Astrocyte (in vitro differentiated cells and primary cell): ENCODE data around the gene CDC42EP4. TPM values are rescaled to one million over a fixed set of nuclear protein-coding genes. Genes with fewer than 3 reads are reported as not detected.
A peak's percentile ranks its signal among the peaks of the same experiment; 100 is the strongest.

Experiments used
- DNase-seq: peaks from one replicate; pipeline ENCODE4 v3.0.0-alpha.2; 2010; ENCODE audit warnings: low read depth
- FAIRE-seq: peaks from 2 replicates; lab custom pipeline; 2011; peaks lifted over from hg19 to GRCh38; lab: Jason Lieb, UNC
- H2AFZ ChIP-seq: 2 replicates; pipeline ENCODE4 v1.6.0; 2012; ENCODE audit warnings: low read depth, low read length, inconsistent platforms
- H3K27ac ChIP-seq: 2 replicates; pipeline ENCODE4 v1.5.1; 2011; ENCODE audit warnings: low read depth, low read length, inconsistent platforms
- H3K27me3 ChIP-seq: 2 replicates; pipeline ENCODE4 v1.6.0; 2011; ENCODE audit warnings: low read length, inconsistent platforms; ENCODE audit not compliant: insufficient read depth
- H3K36me3 ChIP-seq: 2 replicates; pipeline ENCODE4 v1.5.1; 2011; ENCODE audit warnings: low read length, inconsistent platforms; ENCODE audit not compliant: insufficient read depth
- H3K4me1 ChIP-seq: 2 replicates; pipeline ENCODE4 v1.5.1; 2011; ENCODE audit warnings: low read length, inconsistent platforms; ENCODE audit not compliant: insufficient read depth
- H3K4me2 ChIP-seq: 2 replicates; pipeline ENCODE4 v1.6.0; 2012; ENCODE audit warnings: low read length, inconsistent platforms
- H3K4me3 ChIP-seq: 2 replicates; pipeline ENCODE4 v1.5.1; 2011; ENCODE audit warnings: low read depth, mild to moderate bottlenecking, low read length, inconsistent platforms; ENCODE audit not compliant: insufficient read depth
- H3K79me2 ChIP-seq: 2 replicates; pipeline ENCODE4 v1.6.0; 2012; ENCODE audit warnings: mild to moderate bottlenecking, low read length, inconsistent platforms; ENCODE audit not compliant: insufficient read depth
- H3K9ac ChIP-seq: 2 replicates; pipeline ENCODE4 v1.6.0; 2012; ENCODE audit warnings: mild to moderate bottlenecking, low read length, inconsistent platforms
- H3K9me3 ChIP-seq: 2 replicates; pipeline ENCODE4 v1.5.1; 2012; ENCODE audit warnings: low read depth, mild to moderate bottlenecking, low read length, inconsistent platforms; ENCODE audit not compliant: insufficient read depth
- H4K20me1 ChIP-seq: 2 replicates; pipeline ENCODE4 v1.6.0; 2012; ENCODE audit warnings: low read length, inconsistent platforms; ENCODE audit not compliant: insufficient read depth
- H3K27ac Mint-ChIP-seq: one replicate; pipeline ENCODE4 v1.8.0; 2021; ENCODE audit warnings: mild to moderate bottlenecking, mixed read lengths; ENCODE audit not compliant: unreplicated experiment
- H3K27me3 Mint-ChIP-seq: one replicate; pipeline ENCODE4 v1.8.0; 2021; ENCODE audit warnings: low read depth, mixed read lengths; ENCODE audit not compliant: unreplicated experiment
- H3K36me3 Mint-ChIP-seq: one replicate; pipeline ENCODE4 v1.8.0; 2021; ENCODE audit warnings: low read depth, mixed read lengths; ENCODE audit not compliant: unreplicated experiment
- H3K4me1 Mint-ChIP-seq: one replicate; pipeline ENCODE4 v1.8.0; 2021; ENCODE audit warnings: low read depth, mixed read lengths; ENCODE audit not compliant: unreplicated experiment
- H3K4me3 Mint-ChIP-seq: one replicate; pipeline ENCODE4 v1.8.0; 2021; ENCODE audit warnings: mild to moderate bottlenecking, moderate library complexity, mixed read lengths; ENCODE audit not compliant: unreplicated experiment
- H3K9me3 Mint-ChIP-seq: one replicate; pipeline ENCODE4 v1.8.0; 2021; ENCODE audit warnings: mild to moderate bottlenecking, mixed read lengths; ENCODE audit not compliant: unreplicated experiment
- EZH2 ChIP-seq: IDR thresholded peaks from 2 replicates; pipeline ENCODE4 v1.6.1; 2012; ENCODE audit warnings: mild to moderate bottlenecking, low read length, inconsistent platforms; ENCODE audit not compliant: insufficient read depth
- total RNA-seq: library from RNA; stranded (reverse); gene quantifications from 2 replicates; pipeline ENCODE4 v1.2.1, GENCODE V29; 2021
- TF ChIP-seq, protein P1 (sequence below): IDR thresholded peaks from 2 replicates; pipeline ENCODE4 v1.5.1; 2011; ENCODE audit warnings: low read depth, mild to moderate bottlenecking, inconsistent platforms, low read length, moderate library complexity; ENCODE audit not compliant: insufficient read depth

CDC42EP4 gene
- total RNA-seq, 1 donor from 2014 or later, result 15.8 TPM

DNA sequence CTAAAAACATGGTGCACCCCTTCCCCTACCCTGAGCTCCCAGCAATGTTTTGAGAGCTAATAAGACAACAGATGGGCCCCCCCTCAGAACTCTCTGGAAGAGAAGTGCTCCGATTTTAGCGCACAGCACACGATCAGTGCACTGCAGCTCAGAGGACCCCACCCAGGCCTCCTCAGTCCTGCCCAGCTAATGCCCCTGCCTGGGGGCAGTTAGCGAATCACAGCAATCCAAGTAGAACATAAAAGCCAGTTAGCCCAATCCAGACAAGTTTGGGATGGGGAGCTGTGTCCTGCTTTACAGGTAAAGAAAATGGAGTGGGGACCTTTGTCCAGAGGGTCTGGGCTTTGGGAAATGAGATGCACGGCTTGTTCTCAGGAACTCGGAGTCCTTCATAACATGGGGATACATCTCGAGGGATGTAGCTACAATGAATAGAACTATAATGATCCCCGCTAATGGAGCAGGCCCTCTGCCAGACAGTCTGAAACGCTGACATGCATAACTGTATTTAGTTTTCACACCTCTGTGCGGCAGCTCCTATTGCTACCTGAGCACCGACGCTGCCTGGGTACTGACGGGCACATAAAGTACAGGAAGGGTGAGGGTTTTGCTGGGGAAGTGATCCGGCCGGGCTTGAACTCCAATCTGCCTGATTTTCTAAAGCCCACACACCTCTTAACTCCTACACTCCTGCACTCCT, 29.7 kb upstream of the CDC42EP4 start:
- Mint-ChIP-seq H3K27me3 (peaks cover 7% of the 10 kb centered on the region), H3K4me1 (peaks cover 27% of the 10 kb centered on the region), H3K4me3 (no peak overlapping the region), H3K36me3 (no peaks in the 10 kb centered on the region), H3K27ac (peak overlapping the region; percentile 41), H3K9me3 (no peaks in the 10 kb centered on the region)
- Histone ChIP-seq H3K4me3 (no peak overlapping the region), H3K9me3 (no peaks in the 10 kb centered on the region), H3K9ac (peak overlapping the region; percentile 75), H3K27me3 (no peaks in the 10 kb centered on the region), H3K79me2 (no peaks in the 10 kb centered on the region), H3K36me3 (no peaks in the 10 kb centered on the region), H2AFZ (no peak overlapping the region), H4K20me1 (no peaks in the 10 kb centered on the region), H3K27ac (peak overlapping the region; percentile 46), H3K4me2 (peak overlapping the region; percentile 82), H3K4me1 (peaks cover 51% of the 10 kb centered on the region)
- FAIRE-seq, result no peak
- TF ChIP-seq, protein P1, sequence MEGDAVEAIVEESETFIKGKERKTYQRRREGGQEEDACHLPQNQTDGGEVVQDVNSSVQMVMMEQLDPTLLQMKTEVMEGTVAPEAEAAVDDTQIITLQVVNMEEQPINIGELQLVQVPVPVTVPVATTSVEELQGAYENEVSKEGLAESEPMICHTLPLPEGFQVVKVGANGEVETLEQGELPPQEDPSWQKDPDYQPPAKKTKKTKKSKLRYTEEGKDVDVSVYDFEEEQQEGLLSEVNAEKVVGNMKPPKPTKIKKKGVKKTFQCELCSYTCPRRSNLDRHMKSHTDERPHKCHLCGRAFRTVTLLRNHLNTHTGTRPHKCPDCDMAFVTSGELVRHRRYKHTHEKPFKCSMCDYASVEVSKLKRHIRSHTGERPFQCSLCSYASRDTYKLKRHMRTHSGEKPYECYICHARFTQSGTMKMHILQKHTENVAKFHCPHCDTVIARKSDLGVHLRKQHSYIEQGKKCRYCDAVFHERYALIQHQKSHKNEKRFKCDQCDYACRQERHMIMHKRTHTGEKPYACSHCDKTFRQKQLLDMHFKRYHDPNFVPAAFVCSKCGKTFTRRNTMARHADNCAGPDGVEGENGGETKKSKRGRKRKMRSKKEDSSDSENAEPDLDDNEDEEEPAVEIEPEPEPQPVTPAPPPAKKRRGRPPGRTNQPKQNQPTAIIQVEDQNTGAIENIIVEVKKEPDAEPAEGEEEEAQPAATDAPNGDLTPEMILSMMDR, result no peak
- TF ChIP-seq EZH2, result no peak
- DNase-seq, result no peak

DNA sequence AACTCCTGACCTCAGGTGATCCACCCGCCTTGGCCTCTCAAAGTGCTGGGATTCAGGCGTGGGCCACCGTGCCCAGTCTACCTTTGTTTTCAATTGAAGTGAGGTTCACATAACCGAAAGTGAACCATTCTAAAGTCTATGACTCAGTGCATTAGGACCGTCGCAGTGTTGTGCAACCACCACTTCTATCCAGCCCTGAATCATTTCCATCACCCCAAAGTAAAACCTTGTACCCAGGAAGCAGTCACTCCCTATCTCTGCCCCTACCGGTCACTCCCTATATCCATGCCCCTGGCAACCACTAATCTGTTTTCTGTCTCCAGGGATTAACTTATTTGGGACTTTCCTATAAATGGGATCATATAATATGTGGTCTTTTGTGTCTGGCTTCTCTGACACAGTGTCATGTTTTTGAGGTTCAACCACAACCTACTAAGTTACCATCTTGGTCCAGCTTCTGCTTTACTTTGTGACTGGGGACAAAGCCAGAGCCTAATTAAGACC, 28.3 kb upstream of the CDC42EP4 start:
- H3K4me1 Mint-ChIP-seq, result peaks cover 27% of the 10 kb centered on the region
- H3K27me3 Mint-ChIP-seq, result peaks cover 7% of the 10 kb centered on the region
- Histone ChIP-seq H3K4me1 (peaks cover 51% of the 10 kb centered on the region), H2AFZ (peak overlapping the region; percentile 8), H3K79me2 (no peaks in the 10 kb centered on the region), H3K4me2 (peak overlapping the region; percentile 66), H3K9ac (peak overlapping the region; percentile 40), H3K9me3 (no peaks in the 10 kb centered on the region), H4K20me1 (no peaks in the 10 kb centered on the region), H3K4me3 (no peak overlapping the region), H3K27me3 (no peaks in the 10 kb centered on the region), H3K27ac (peak overlapping the region; percentile 77), H3K36me3 (no peaks in the 10 kb centered on the region)
- no peaks in the 10 kb centered on the region for H3K9me3 Mint-ChIP-seq
- TF ChIP-seq, protein P1, result peak; percentile 54
- no peak for TF ChIP-seq EZH2
- FAIRE-seq (peak; percentile 93), DNase-seq (peak; percentile 89)
- no peak overlapping the region for H3K27ac Mint-ChIP-seq
- no peak overlapping the region for H3K4me3 Mint-ChIP-seq
- no peaks in the 10 kb centered on the region for H3K36me3 Mint-ChIP-seq

DNA sequence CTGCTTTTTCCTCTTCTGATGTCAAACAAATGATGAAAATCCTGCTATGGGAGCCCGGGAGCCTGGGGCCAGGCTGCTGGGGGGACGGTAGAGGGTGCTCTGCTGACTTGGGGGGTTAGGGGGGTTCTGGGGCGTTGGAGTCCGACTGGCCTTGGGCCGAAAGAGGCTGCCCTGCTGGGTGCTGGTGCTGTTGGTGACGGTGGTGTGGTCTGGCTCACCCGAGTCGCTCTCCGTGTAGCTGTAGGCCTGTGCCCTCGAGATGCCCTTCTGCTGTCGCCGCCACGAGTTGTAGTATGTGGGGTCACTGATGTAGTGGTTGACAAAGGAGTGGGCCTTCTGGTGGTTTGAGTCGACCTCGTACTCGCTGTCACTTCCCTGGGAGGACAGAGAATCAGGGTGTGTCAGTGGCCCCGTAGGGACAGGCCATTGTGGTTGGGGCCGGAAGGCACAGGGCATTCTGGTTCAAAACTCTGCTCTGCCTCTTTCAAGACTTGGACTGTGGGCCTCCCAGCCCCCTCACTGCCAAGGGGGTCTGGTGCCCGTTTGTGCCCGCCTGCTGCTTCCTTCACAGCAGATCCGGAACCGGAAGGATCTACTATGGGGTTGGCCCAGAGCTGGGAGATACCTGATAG, 26.9 kb upstream of the CDC42EP4 start:
- no peak overlapping the region for H3K4me3 Mint-ChIP-seq
- H3K27ac ChIP-seq, result no peak overlapping the region
- no peak overlapping the region for H3K27ac Mint-ChIP-seq
- peak overlapping the region; percentile 57 for H3K4me2 ChIP-seq
- H3K9me3 Mint-ChIP-seq, result no peaks in the 10 kb centered on the region
- no peaks in the 10 kb centered on the region for H4K20me1 ChIP-seq
- H3K4me3 ChIP-seq, result no peak overlapping the region
- peaks cover 18% of the 10 kb centered on the region for H3K4me1 Mint-ChIP-seq
- peaks cover 7% of the 10 kb centered on the region for H3K27me3 Mint-ChIP-seq
- DNase-seq, result no peak
- no peaks in the 10 kb centered on the region for H3K9me3 ChIP-seq
- H3K4me1 ChIP-seq, result peaks cover 43% of the 10 kb centered on the region
- no peak for FAIRE-seq
- no peaks in the 10 kb centered on the region for H3K27me3 ChIP-seq
- no peaks in the 10 kb centered on the region for H3K36me3 Mint-ChIP-seq
- H2AFZ ChIP-seq, result peak overlapping the region; percentile 64
- H3K9ac ChIP-seq, result peak overlapping the region; percentile 19
- TF ChIP-seq, protein P1, result no peak
- no peak for TF ChIP-seq EZH2
- H3K36me3 ChIP-seq, result no peaks in the 10 kb centered on the region
- no peaks in the 10 kb centered on the region for H3K79me2 ChIP-seq
